ENCODE data around the gene EVI5.

- TF ChIP-seq ZNF274 (IDR thresholded peaks at IDR 0.05; ENCODE audit: low read depth, low read length), result no peak
- no peak for TF ChIP-seq YY1 (IDR thresholded peaks at IDR 0.05; ENCODE audit: insufficient read depth, insufficient read length)
Observed at GRCh38 chr1:92833840-92834239, 48.9 kb upstream of the EVI5 start.
